A673 (cell line): ENCODE measurements around the gene DAPK1. TPM values are rescaled to one million over a fixed set of nuclear protein-coding genes. Genes with fewer than 3 reads are reported as not detected.

ENCODE experiments used
- BruUV-seq: library from RNA; stranded (reverse); fragments of 400-500 nt; replicated peaks from 2 replicates; lab custom pipeline; 2021; lab: Mats Ljungman, UMichigan
- CTCF ChIA-PET: fragments of 300-600 bp; sonication (Branson Sonifier 250); formaldehyde crosslinking; loops from one replicate; lab custom pipeline; 2022; ENCODE audit warnings: antibody characterized with exemption; lab: Charles Lee
- POLR2A ChIA-PET: fragments of 300-600 bp; sonication (Branson Sonifier 250); formaldehyde crosslinking; loops from one replicate; lab custom pipeline; 2022; ENCODE audit warnings: antibody characterized with exemption; ENCODE audit not compliant: low non-redundant PET; lab: Charles Lee
- DNase-seq: peaks from one replicate; pipeline ENCODE4 v3.0.0-alpha.2; 2015; ENCODE audit warnings: low spot score
- H3K27ac ChIP-seq: fragments of 200-600 bp; sonication (generic); 2 replicates; pipeline ENCODE4 v1.5.1; 2016; ENCODE audit warnings: mixed run types, low read depth, mild to moderate bottlenecking, mixed read lengths, antibody characterized with exemption, low read length; ENCODE audit not compliant: poor library complexity, severe bottlenecking
- H3K27me3 ChIP-seq: fragments of 200-600 bp; sonication (generic); replicated peaks from 2 replicates; pipeline ENCODE4 v1.6.1; 2017; ENCODE audit warnings: mixed run types, low read depth, mild to moderate bottlenecking, mixed read lengths, antibody characterized with exemption, low read length; ENCODE audit not compliant: insufficient read depth, poor library complexity
- H3K36me3 ChIP-seq: fragments of 200-600 bp; sonication (generic); 2 replicates; pipeline ENCODE4 v1.6.1; 2016; ENCODE audit warnings: mixed run types, mild to moderate bottlenecking, mixed read lengths, antibody characterized with exemption, low read length; ENCODE audit not compliant: insufficient read depth, poor library complexity, severe bottlenecking
- H3K4me1 ChIP-seq: fragments of 200-600 bp; sonication (generic); 2 replicates; pipeline ENCODE4 v1.6.1; 2017; ENCODE audit warnings: mixed run types, mild to moderate bottlenecking, mixed read lengths, antibody characterized with exemption, low read length; ENCODE audit not compliant: insufficient read depth, poor library complexity, severe bottlenecking
- H3K4me3 ChIP-seq: fragments of 200-600 bp; sonication (generic); 2 replicates; pipeline ENCODE4 v1.5.1; 2016; ENCODE audit warnings: low read depth, mixed run types, mild to moderate bottlenecking, mixed read lengths, low read length; ENCODE audit not compliant: poor library complexity, severe bottlenecking
- H3K9me3 ChIP-seq: fragments of 200-600 bp; sonication (generic); 2 replicates; pipeline ENCODE4 v1.6.1; 2016; ENCODE audit warnings: mixed run types, low read depth, mild to moderate bottlenecking, mixed read lengths, antibody characterized with exemption, low read length; ENCODE audit not compliant: poor library complexity, severe bottlenecking
- EZH2 ChIP-seq: fragments of 200-600 bp; sonication (generic); IDR thresholded peaks from 2 replicates; pipeline ENCODE4 v1.6.1; 2017; ENCODE audit warnings: borderline replicate concordance, low read depth, mild to moderate bottlenecking, mixed read lengths, antibody characterized with exemption, low read length; ENCODE audit not compliant: poor library complexity, severe bottlenecking
- intact Hi-C: fragments of 100-400 bp; cut with micrococcal nuclease; formaldehyde crosslinking; loops from one replicate; pipeline ENCODE4 v1.10.0; 2022; ENCODE audit not compliant: unreplicated experiment
- total RNA-seq: library from RNA; stranded (reverse); gene quantifications from 2 replicates; pipeline ENCODE4 v1.2.3, GENCODE V29; 2021
- TF ChIP-seq, protein P1 (sequence below): fragments of 300-800, 200-600 bp; sonication (generic); conservative IDR thresholded peaks from 2 replicates; pipeline ENCODE4 v1.5.1; 2017; ENCODE audit warnings: low read depth, mild to moderate bottlenecking, antibody characterized with exemption, low read length, moderate library complexity, mixed read lengths

Gene DAPK1
- total RNA-seq, 1 experiment from 2014 or later: 380 TPM

DNA sequence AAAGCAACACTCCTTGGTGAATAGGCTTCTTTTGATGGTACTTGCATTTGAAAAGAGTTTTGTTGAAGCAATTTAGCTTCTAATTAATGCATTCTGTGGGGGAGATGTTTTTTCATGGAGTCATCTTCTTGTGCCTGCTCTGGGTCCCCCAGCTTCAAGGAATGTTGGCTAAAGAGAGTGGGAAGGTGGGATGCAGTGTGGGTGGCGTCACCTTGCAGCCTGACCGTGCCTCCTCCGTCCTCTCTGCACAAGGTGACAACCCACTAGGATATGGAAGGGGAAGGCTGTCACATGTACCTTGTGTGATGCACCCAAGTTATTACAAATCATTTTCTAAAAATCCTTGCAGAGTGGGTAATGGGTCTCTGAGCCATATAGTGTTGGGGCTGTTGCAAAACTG, 70.7 kb downstream of the DAPK1 start:
- Histone ChIP-seq H3K9me3 (no peaks in the 10 kb centered on the region), H3K27me3 (no peaks in the 10 kb centered on the region), H3K4me1 (peaks cover 57% of the 10 kb centered on the region), H3K4me3 (no peak overlapping the region), H3K36me3 (peaks cover 39% of the 10 kb centered on the region), H3K27ac (peak overlapping the region; percentile 1)
- TF ChIP-seq EZH2: no peak
- TF ChIP-seq, protein P1, sequence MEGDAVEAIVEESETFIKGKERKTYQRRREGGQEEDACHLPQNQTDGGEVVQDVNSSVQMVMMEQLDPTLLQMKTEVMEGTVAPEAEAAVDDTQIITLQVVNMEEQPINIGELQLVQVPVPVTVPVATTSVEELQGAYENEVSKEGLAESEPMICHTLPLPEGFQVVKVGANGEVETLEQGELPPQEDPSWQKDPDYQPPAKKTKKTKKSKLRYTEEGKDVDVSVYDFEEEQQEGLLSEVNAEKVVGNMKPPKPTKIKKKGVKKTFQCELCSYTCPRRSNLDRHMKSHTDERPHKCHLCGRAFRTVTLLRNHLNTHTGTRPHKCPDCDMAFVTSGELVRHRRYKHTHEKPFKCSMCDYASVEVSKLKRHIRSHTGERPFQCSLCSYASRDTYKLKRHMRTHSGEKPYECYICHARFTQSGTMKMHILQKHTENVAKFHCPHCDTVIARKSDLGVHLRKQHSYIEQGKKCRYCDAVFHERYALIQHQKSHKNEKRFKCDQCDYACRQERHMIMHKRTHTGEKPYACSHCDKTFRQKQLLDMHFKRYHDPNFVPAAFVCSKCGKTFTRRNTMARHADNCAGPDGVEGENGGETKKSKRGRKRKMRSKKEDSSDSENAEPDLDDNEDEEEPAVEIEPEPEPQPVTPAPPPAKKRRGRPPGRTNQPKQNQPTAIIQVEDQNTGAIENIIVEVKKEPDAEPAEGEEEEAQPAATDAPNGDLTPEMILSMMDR: no peak
- DNase-seq: no peak
- CTCF ChIA-PET: no interaction called here
- intact Hi-C loops: no loop called here
- no TSS peak for BruUV-seq
- POLR2A ChIA-PET: no interaction called here

DNA sequence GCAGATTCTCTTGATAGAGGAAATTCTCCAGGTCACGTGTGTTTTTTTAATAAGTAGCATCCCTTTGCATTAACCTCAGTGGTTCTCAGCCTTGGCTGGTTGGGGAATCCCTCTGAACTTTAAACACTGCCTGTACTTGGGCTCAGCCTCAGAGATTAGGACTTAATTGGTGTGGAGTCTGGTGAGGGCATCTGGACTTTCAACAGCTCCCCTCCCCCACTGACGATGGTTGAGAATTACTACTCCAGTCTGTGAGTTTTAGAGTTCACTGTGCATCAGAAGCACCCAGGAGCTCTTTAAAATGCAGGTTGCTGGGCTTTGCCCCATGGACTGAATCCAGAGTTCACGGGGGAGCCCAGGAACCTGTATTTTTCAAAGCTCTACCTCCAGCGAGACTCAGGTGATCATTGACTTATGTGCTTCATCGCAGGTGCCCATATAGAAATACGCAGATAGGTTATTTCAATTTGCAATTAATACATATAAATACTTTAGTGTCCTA, 71.4 kb downstream of the DAPK1 start:
- intact Hi-C loops: no loop called here
- no peaks in the 10 kb centered on the region for H3K9me3 ChIP-seq
- H3K27ac ChIP-seq: peak overlapping the region; percentile 1
- ChIA-PET POLR2A (no interaction called here), CTCF (no interaction called here)
- no TSS peak for BruUV-seq
- DNase-seq: no peak
- peaks cover 54% of the 10 kb centered on the region for H3K4me1 ChIP-seq
- H3K27me3 ChIP-seq: no peaks in the 10 kb centered on the region
- H3K36me3 ChIP-seq: peaks cover 40% of the 10 kb centered on the region
- H3K4me3 ChIP-seq: no peak overlapping the region
- TF ChIP-seq EZH2: no peak
- TF ChIP-seq, protein P1: no peak

DNA sequence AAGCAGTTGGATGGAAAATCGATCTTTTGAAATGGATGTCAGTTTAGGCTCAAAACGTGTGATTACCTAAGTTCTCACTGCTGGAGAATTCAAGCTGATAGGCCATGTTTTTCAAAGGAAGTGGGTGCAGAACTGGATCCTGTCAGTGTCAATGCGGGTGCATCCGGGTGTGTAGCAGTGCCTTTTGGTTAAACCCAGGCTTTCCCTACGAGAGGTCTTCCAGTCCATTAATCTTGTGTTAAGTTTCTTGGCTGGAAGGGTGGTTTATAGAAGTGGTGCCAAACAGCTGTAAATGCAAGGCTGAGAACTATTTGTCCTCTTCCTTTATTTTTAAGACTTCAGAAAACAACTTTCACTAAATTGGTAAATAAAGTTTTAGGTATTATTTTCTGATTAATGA, 71.9 kb downstream of the DAPK1 start:
- peaks cover 45% of the 10 kb centered on the region for H3K36me3 ChIP-seq
- peak overlapping the region; percentile 10 for H3K27ac ChIP-seq
- H3K27me3 ChIP-seq: no peaks in the 10 kb centered on the region
- no peak overlapping the region for H3K4me3 ChIP-seq
- no peaks in the 10 kb centered on the region for H3K9me3 ChIP-seq
- POLR2A ChIA-PET: no interaction called here
- peaks cover 52% of the 10 kb centered on the region for H3K4me1 ChIP-seq
- TF ChIP-seq, protein P1: no peak
- no peak for TF ChIP-seq EZH2
- no TSS peak for BruUV-seq
- CTCF ChIA-PET: no interaction called here
- intact Hi-C loops: no loop called here
- peak; percentile 68 for DNase-seq
